ENCODE data around the gene PRUNE1. TPM values are rescaled to one million over a fixed set of nuclear protein-coding genes. Genes with fewer than 3 reads are reported as not detected.
A peak's percentile ranks its signal among the peaks of the same experiment; 100 is the strongest.

Gene PRUNE1
- total RNA-seq, 4 donors from 2014 or later = 21.7 to 28.1 (median 25.1) TPM

DNA sequence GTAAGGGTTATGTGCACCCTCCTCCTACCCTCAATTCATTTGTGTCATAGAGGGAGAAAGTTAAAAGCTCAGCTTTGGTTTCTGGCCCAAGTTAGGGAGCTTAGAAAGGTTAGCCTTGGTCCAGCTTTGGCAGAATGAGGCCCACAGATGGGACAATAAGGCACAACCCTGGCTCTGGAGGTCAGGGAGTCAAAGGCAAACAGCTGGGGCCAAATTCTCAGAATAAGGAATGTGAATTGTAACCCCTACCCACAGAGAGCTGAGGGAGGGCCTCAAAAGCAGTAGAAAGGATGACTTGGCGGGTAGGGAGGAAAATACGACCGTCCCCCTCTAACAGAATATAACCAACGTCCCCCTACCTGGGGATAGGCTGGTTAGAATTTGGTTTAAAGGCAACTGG, 42.6 kb upstream of the PRUNE1 start:
- Histone ChIP-seq H3K9me3 (no peaks in the 10 kb centered on the region), H3K27ac (no peak overlapping the region), H3K4me1 (peaks cover 0 to 10% (median 0%) of the 10 kb centered on the region in 4 donors), H3K27me3 (no peaks in the 10 kb centered on the region), H3K4me3 (no peak overlapping the region), H3K36me3 (peaks cover 0 to 81% (median 9%) of the 10 kb centered on the region in 3 donors)
- no peak for TF ChIP-seq POLR2A (IDR thresholded peaks at IDR 0.05)
- TF ChIP-seq, protein P1, sequence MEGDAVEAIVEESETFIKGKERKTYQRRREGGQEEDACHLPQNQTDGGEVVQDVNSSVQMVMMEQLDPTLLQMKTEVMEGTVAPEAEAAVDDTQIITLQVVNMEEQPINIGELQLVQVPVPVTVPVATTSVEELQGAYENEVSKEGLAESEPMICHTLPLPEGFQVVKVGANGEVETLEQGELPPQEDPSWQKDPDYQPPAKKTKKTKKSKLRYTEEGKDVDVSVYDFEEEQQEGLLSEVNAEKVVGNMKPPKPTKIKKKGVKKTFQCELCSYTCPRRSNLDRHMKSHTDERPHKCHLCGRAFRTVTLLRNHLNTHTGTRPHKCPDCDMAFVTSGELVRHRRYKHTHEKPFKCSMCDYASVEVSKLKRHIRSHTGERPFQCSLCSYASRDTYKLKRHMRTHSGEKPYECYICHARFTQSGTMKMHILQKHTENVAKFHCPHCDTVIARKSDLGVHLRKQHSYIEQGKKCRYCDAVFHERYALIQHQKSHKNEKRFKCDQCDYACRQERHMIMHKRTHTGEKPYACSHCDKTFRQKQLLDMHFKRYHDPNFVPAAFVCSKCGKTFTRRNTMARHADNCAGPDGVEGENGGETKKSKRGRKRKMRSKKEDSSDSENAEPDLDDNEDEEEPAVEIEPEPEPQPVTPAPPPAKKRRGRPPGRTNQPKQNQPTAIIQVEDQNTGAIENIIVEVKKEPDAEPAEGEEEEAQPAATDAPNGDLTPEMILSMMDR (IDR thresholded peaks at IDR 0.05) = no peak
- DNase-seq = no peak

DNA sequence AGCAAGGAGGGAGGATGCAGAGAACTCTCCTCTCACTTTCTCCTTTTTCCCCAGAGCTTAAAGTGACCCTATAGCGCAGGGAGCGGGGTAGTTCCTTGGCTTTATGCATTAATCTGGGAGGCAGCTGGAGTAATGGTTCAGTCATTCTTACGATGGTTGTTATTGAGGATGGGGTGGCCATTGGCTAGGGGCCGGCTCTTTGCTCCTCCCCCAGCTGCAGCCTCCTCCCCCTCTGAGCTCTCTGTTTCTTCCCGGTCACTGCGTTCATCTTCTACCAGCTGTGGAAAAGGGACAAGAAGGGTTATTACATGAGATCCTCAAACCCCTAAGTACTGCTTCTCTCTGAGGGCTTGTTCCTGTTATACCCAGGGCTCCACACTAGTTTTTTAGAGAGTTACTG, 42.2 kb upstream of the PRUNE1 start:
- DNase-seq = no peak
- TF ChIP-seq, protein P1 (IDR thresholded peaks at IDR 0.05) = no peak
- TF ChIP-seq POLR2A (IDR thresholded peaks at IDR 0.05) = no peak
- Histone ChIP-seq H3K4me1 (peaks cover 0 to 14% (median 0%) of the 10 kb centered on the region in 4 donors), H3K27ac (no peak overlapping the region), H3K9me3 (no peaks in the 10 kb centered on the region), H3K4me3 (no peak overlapping the region), H3K36me3 (peaks cover 0 to 77% (median 9%) of the 10 kb centered on the region in 3 donors), H3K27me3 (no peaks in the 10 kb centered on the region)

DNA sequence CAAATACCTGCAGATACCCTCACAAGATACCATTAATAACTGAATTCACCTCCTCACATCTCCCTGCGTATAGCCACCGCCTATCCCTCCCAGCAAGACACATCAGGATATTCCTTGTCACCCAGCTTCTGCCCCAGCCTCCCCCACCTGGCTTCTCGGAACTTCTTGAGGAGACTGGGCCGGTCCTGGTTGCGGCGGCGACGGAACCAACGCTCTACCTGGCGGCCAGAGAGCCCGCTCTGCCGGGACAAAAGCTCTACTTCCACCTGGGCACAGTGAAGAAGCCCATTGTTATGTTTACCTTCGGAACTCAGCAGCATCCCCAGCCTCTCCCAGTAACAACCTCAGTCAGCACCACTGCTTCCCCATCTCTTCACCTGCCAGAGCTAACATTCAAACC, 40.3 kb upstream of the PRUNE1 start:
- no peak overlapping the region for H3K4me3 ChIP-seq
- peak in 1 of 3 donors; percentile 36 for DNase-seq
- no peak for TF ChIP-seq POLR2A (IDR thresholded peaks at IDR 0.05)
- TF ChIP-seq, protein P1 (IDR thresholded peaks at IDR 0.05) = no peak
- H3K27me3 ChIP-seq = no peaks in the 10 kb centered on the region
- H3K4me1 ChIP-seq = peaks cover 5 to 33% (median 14%) of the 10 kb centered on the region in 4 donors
- no peaks in the 10 kb centered on the region for H3K9me3 ChIP-seq
- no peak overlapping the region for H3K27ac ChIP-seq
- peaks cover 0 to 62% (median 9%) of the 10 kb centered on the region in 3 donors for H3K36me3 ChIP-seq

DNA sequence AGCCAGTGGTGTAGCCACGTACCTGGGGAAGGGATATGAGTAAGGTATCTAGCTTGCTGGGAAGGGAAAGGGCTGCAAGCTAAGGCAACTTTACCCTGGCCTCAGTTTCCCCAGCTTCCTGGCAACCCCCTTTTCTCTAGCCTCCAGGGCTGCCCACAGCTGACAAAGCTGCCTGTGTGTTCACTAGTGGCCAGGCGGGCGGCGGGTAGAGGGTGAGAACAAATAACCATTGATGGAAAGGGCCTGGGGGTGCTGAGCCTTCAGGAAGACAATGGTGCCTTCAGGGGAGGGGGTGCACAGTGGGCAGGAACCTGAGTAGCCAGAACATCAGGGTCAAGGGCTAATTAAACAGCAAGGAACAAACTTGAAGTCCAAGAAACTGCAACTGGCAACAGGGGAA, 39.8 kb upstream of the PRUNE1 start:
- TF ChIP-seq, protein P1 (IDR thresholded peaks at IDR 0.05) = no peak
- no peak for TF ChIP-seq POLR2A (IDR thresholded peaks at IDR 0.05)
- Histone ChIP-seq H3K27me3 (no peaks in the 10 kb centered on the region), H3K4me3 (no peak overlapping the region), H3K9me3 (no peaks in the 10 kb centered on the region), H3K36me3 (peaks cover 0 to 56% (median 9%) of the 10 kb centered on the region in 3 donors), H3K4me1 (peaks cover 5 to 38% (median 19%) of the 10 kb centered on the region in 4 donors), H3K27ac (no peak overlapping the region)
- DNase-seq = peak in 1 of 3 donors; percentile 32

DNA sequence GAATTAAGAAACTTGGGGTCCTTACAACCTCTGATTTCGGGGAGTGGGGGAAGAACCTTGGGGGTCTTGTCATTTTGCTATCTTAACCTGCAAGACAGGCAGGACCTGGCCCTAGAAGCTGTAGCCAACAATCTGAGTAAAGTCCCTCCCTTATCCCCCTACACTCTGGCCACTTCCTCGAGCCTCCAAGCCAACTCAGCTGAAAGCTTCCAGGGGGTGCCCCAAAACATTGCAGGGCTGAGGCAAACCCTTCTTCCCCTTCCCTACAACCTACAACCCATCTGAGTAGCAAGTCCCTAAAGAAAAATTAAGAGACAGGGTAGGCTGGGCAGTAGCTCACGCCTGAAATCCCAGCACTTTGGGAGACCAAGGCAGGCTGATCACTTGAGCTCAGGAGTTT, 38.6 kb upstream of the PRUNE1 start:
- Histone ChIP-seq H3K4me1 (peaks cover 5 to 39% (median 21%) of the 10 kb centered on the region in 4 donors), H3K4me3 (no peak overlapping the region), H3K27me3 (no peaks in the 10 kb centered on the region), H3K36me3 (peaks cover 0 to 45% (median 9%) of the 10 kb centered on the region in 3 donors), H3K27ac (no peak overlapping the region), H3K9me3 (no peaks in the 10 kb centered on the region)
- TF ChIP-seq POLR2A (IDR thresholded peaks at IDR 0.05) = no peak
- TF ChIP-seq, protein P1 (IDR thresholded peaks at IDR 0.05) = no peak
- DNase-seq = peak in 1 of 3 donors; percentile 11

Data from Peyer's patch (tissue), 4 donors.